BLaER1 treated with 17β-estradiol and CSF1 and Interleukin-3, amounts not matched to agents 10 nM and 100 nM (cell line): ENCODE results near the gene HOMER3.
"Not testable (repeated sequence)": the region's sequence is repeated elsewhere in the genome, so short reads cannot be mapped to it uniquely, and the experiment has no call there.

Experiments used
- H3K27ac ChIP-seq, 11 experiments: shearing (Covaris generic); formaldehyde crosslinking; 2 replicates each; pipeline ENCODE4 v1.8.1; 2022
- H3K27me3 ChIP-seq, 11 experiments: shearing (Covaris generic); formaldehyde crosslinking; 2 replicates each; pipeline ENCODE4 v1.8.1; 2022
- H3K36me3 ChIP-seq, 11 experiments: shearing (Covaris generic); formaldehyde crosslinking; 2 replicates each; pipeline ENCODE4 v1.8.1; 2022
- H3K4me1 ChIP-seq, 10 experiments: shearing (Covaris generic); formaldehyde crosslinking; 2 replicates each; pipeline ENCODE4 v1.8.1; 2022
- H3K4me2 ChIP-seq, 11 experiments: shearing (Covaris generic); formaldehyde crosslinking; 2 replicates each; pipeline ENCODE4 v1.8.1; 2022
- H3K4me3 ChIP-seq, 10 experiments: shearing (Covaris generic); formaldehyde crosslinking; 2 replicates each; pipeline ENCODE4 v1.8.1; 2022
- H3K9ac ChIP-seq, 11 experiments: shearing (Covaris generic); formaldehyde crosslinking; 2 replicates each; pipeline ENCODE4 v1.8.1; 2022
- H3K9me3 ChIP-seq, 11 experiments: shearing (Covaris generic); formaldehyde crosslinking; replicated peaks in 1 of 11; 2 replicates each; pipeline ENCODE4 v1.8.1; 2022
- H4K20me1 ChIP-seq, 11 experiments: shearing (Covaris generic); formaldehyde crosslinking; 2 replicates each; pipeline ENCODE4 v1.8.1; 2022
- Cebpa-rat ChIP-seq, 11 experiments: shearing (Covaris generic); IDR thresholded peaks; 2 replicates each; pipeline ENCODE4 v1.8.1; 2022

Gene HOMER3

DNA sequence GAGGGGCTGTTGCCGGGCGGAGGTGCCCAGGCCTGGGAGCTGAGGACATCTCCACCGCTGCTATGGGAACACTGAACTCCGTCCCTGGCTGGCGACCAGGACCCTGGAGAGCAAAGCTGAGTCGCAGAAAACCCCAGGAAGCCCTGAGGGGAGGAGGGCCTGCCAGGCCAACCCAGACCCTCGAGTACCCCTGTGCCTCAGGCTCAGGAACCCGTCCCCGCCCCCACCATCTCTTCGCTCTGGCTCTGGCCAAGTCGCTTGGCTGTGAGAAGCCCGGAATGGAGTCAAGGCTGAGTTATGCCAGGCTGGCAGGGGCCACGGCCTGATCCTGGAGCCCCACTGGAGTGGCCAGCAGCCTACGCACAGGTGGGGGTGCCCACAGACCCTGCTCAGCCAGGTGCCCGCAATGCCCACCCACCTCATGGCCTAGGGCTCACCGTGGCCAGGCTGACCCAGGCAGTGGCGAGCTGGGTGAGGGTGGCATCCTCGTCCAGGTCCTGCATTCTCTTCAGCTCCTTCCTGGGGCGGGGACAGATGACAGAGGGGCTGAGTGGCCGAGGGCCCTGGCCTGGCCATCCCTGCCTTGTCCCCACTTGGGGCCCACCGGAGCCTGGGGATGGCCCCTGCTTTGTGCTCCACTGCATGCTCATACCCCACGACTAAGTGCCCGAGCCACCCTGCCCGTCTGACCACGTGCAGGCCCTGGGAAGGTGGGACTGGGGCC, 36.5 kb downstream of the HOMER3 start:
- peaks cover 0 to 15% (median 8%) of the 10 kb centered on the region in 10 experiments; a peak in 11 of 20 replicates for H3K4me1 ChIP-seq
- H3K27me3 ChIP-seq: no peaks in the 10 kb centered on the region
- no peak for TF ChIP-seq Cebpa-rat (IDR thresholded peaks at IDR 0.05)
- H3K36me3 ChIP-seq: peaks cover 66 to 97% (median 88%) of the 10 kb centered on the region in 11 experiments
- H3K9me3 ChIP-seq: no peaks in the 10 kb centered on the region
- H3K9ac ChIP-seq: no peak overlapping the region; a peak in 1 of 22 replicates
- H3K4me3 ChIP-seq: no peak overlapping the region
- no peak overlapping the region for H3K4me2 ChIP-seq
- no peak overlapping the region for H3K27ac ChIP-seq
- peaks cover 6 to 92% (median 60%) of the 10 kb centered on the region in 11 experiments; a peak in 19 of 22 replicates for H4K20me1 ChIP-seq

DNA sequence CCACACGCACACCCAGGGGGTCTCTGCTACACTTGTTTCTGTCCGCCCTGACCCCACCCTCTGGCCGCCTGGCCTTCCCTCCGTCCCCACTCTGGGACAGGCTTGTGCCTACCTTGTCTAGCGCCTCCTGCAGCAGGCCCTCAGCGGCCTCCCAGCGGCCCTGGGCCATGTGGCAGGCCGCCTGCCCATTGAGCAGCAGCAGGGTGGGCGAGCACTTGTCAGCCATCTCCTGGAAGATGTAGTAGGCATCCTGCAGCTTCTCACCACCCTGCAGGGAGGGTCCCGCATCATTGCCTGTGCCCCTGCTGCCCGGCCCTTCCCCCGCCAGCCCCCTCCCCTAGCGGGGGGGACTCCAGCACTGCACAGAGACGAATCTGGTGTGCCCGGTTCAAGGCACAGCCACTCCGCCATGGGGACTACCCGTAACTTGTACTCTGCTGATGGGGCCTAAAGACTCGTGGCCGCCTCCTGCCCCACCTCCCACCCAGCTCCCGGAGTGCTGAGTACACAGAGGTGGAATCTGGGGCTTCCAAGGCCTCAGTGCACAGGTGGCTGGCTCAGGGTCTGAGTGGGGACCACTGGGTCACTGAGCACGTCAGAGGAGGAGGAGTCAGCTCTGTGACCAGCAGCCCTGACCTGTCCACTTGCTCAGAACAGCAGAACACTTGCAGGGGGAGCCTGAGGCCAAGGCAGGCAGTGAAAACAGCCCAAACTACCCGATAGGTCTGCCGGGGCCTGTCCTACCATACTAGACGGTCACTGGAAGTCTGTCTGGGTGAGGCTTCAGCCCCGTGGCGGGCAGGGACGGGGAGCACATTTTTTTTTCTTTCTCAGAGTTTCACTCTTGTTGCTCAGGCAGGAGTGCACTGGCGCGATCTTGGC, 37.6 kb downstream of the HOMER3 start:
- no peak overlapping the region for H3K4me3 ChIP-seq
- H3K4me1 ChIP-seq: peaks cover 0 to 15% (median 8%) of the 10 kb centered on the region in 10 experiments; a peak in 11 of 20 replicates
- H3K27ac ChIP-seq: no peak overlapping the region
- 0 out of 22 replicates have a peak overlapping the region, but pooled peaks of 1 of the 11 experiments have one; percentile 17 for H3K9ac ChIP-seq
- H3K4me2 ChIP-seq: peak overlapping the region in 6 of 11 experiments; percentile 12 to 38 (median 34); a peak in 3 of 22 replicates
- peaks cover 0 to 2% (median 0%) of the 10 kb centered on the region in 11 experiments; a peak in 3 of 22 replicates for H3K27me3 ChIP-seq
- H3K36me3 ChIP-seq: peaks cover 66 to 97% (median 87%) of the 10 kb centered on the region in 11 experiments
- H4K20me1 ChIP-seq: peaks cover 6 to 92% (median 61%) of the 10 kb centered on the region in 11 experiments; a peak in 17 of 22 replicates
- TF ChIP-seq Cebpa-rat (IDR thresholded peaks at IDR 0.05): no peak
- no peaks in the 10 kb centered on the region for H3K9me3 ChIP-seq

DNA sequence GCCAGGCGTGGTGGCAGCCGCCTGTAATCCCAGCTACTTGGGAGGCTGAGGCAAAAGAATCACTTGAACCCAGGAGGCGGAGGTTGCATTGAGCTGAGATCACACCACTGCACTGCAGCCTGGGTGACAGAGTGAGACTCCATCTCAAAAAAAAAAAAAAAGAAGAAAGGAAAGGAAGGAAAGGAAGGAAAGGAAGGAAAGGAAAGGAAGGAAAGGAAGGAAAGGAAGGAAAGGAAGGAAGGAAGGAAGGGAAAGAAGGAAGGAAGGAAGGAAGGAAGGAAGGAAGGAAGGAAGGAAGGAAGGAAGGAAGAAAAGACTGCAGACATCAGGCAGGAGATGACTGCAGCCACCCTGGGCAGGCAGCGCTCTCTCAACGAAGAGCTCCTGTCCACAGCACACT, 38.5 kb downstream of the HOMER3 start:
- not testable (repeated sequence) for H3K27ac ChIP-seq, H3K4me3 ChIP-seq, H3K9me3 ChIP-seq, H3K9ac ChIP-seq
- peaks cover 61 to 90% (median 80%) of the 10 kb centered on the region in 11 experiments for H3K36me3 ChIP-seq
- H3K4me1 ChIP-seq: peaks cover 0 to 15% (median 8%) of the 10 kb centered on the region in 10 experiments; a peak in 11 of 20 replicates
- peaks cover 2 to 11% (median 7%) of the 10 kb centered on the region in 11 experiments for H3K27me3 ChIP-seq
- H4K20me1 ChIP-seq: peaks cover 7 to 92% (median 62%) of the 10 kb centered on the region in 11 experiments; a peak in 17 of 22 replicates
- H3K4me2 ChIP-seq: peak overlapping the region in 5 of 11 experiments; percentile 12 to 38 (median 37); a peak in 3 of 22 replicates

DNA sequence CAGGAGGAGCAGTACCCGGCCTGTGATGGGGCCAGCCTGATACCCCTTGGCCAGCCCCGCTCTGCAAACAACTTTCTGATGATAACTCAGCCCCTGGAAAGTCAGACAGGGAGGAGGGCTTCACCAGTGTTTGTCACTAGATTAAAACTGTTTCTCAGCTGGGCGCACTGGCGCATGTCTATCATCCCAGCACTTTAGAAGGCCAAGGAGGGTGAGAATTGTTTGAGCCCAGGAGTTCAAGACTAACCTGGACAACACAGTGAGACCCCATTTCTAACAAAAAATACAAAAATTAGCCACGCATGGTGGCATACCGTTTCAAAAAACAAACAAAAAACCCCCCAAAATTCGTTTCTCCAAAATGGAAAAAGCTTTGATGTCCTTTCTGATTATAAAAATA, 39.5 kb downstream of the HOMER3 start:
- H3K9ac ChIP-seq: no peak overlapping the region
- H3K27me3 ChIP-seq: peaks cover 13 to 21% (median 17%) of the 10 kb centered on the region in 11 experiments
- no peak overlapping the region for H3K4me2 ChIP-seq
- no peak overlapping the region for H3K4me3 ChIP-seq
- TF ChIP-seq Cebpa-rat (IDR thresholded peaks at IDR 0.05): no peak
- no peaks in the 10 kb centered on the region for H3K9me3 ChIP-seq
- peaks cover 51 to 79% (median 69%) of the 10 kb centered on the region in 11 experiments for H3K36me3 ChIP-seq
- peaks cover 0 to 14% (median 8%) of the 10 kb centered on the region in 10 experiments; a peak in 12 of 20 replicates for H3K4me1 ChIP-seq
- peaks cover 17 to 92% (median 59%) of the 10 kb centered on the region in 11 experiments; a peak in 18 of 22 replicates for H4K20me1 ChIP-seq
- no peak overlapping the region for H3K27ac ChIP-seq

DNA sequence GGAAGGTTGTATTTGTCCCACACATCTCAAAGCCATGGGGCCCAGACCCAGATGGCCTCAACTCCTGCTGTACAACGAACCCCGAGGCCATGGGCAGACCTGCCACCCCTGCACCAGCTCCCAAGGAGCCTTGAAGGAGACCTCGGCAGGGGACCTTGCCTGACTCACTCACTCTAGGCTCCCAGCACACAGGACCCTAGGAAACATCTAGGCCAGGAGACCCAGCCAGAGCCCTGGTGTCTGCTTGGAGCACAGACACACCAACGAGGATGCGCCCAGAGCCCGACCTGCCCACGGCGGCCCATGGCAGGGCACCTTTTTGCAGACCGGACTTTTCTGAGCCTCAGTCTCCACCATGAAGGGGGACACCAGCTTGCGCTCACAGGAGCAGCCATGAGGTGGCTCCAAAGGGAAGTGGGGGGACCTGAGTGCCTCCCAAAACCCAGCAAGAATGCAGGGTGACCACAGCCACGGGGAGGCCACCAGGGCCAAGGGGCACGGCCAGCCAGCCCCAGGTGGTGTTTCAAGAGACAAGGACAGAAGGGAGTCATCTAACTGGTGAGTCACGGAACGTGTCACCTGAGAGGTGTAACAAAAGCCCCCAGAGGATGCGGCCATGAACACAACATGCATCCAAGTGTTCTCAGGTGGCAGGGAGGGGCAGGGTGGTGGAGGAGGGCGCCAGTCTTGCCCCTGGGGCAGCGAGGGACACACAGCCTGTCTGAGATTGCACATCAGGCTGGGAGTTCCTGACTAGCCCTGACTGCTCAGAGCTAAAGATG, 40.1 kb downstream of the HOMER3 start:
- Histone ChIP-seq H4K20me1 (peaks cover 19 to 90% (median 54%) of the 10 kb centered on the region in 11 experiments; a peak in 18 of 22 replicates), H3K4me1 (peaks cover 0 to 12% (median 9%) of the 10 kb centered on the region in 10 experiments; a peak in 17 of 20 replicates), H3K4me2 (no peak overlapping the region), H3K36me3 (peaks cover 45 to 73% (median 63%) of the 10 kb centered on the region in 11 experiments), H3K9me3 (no peaks in the 10 kb centered on the region), H3K27me3 (peaks cover 19 to 27% (median 23%) of the 10 kb centered on the region in 11 experiments), H3K9ac (no peak overlapping the region), H3K27ac (no peak overlapping the region), H3K4me3 (no peak overlapping the region)
- TF ChIP-seq Cebpa-rat (IDR thresholded peaks at IDR 0.05): no peak

DNA sequence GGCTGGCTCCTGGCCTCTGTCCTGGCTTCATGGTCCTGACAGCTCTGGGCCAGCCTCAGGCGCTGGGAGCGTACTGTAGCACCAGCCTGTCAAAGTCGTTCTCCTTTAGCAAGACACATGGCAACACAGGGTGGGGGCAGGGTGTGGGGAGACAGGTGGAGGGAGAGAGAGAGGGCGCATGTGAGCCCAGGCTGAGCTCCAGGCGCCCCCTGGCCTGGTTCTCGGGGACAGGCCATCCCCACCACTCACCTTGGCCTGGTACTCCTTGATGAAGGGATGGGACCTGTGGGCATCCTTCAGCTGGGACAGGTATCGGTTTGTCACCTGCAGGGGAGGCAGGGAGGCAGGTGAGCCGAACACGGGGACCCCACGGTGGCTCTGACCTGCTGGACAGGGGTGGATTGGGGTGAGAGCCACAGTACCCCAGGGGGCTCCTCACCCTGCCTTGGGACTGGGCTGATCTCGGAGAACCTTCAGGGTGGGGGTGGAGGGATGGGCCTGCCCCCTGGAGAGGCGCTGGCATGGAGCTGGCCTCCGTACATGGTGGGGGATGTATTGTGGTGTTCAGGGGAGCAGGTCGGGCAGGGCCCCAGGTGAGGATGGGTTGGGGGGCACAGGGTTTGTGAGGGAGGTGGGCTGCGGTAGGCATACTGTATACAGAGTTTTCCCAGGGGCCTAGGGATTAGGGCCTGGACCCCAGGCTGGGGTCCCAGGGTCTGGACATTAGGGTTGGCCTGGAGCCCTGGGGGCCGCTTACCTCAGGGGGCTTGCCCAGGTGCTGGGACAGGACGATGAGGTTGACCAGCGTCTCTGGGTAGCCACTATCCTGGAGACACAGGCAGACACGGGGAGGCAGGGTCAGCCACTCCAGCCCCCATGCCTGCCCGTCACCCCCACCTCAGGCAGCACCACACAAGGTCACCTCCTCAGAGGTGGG, 41.1 kb downstream of the HOMER3 start:
- Histone ChIP-seq H3K4me3 (no peak overlapping the region), H3K9ac (no peak overlapping the region), H3K9me3 (no peaks in the 10 kb centered on the region), H3K27ac (no peak overlapping the region), H3K27me3 (peaks cover 29 to 37% (median 33%) of the 10 kb centered on the region in 11 experiments), H3K4me2 (no peak overlapping the region), H3K4me1 (peaks cover 10 to 21% (median 17%) of the 10 kb centered on the region in 10 experiments; a peak in 18 of 20 replicates), H4K20me1 (peaks cover 14 to 90% (median 55%) of the 10 kb centered on the region in 11 experiments; a peak in 19 of 22 replicates), H3K36me3 (peaks cover 35 to 63% (median 53%) of the 10 kb centered on the region in 11 experiments)
- TF ChIP-seq Cebpa-rat (IDR thresholded peaks at IDR 0.05): no peak

DNA sequence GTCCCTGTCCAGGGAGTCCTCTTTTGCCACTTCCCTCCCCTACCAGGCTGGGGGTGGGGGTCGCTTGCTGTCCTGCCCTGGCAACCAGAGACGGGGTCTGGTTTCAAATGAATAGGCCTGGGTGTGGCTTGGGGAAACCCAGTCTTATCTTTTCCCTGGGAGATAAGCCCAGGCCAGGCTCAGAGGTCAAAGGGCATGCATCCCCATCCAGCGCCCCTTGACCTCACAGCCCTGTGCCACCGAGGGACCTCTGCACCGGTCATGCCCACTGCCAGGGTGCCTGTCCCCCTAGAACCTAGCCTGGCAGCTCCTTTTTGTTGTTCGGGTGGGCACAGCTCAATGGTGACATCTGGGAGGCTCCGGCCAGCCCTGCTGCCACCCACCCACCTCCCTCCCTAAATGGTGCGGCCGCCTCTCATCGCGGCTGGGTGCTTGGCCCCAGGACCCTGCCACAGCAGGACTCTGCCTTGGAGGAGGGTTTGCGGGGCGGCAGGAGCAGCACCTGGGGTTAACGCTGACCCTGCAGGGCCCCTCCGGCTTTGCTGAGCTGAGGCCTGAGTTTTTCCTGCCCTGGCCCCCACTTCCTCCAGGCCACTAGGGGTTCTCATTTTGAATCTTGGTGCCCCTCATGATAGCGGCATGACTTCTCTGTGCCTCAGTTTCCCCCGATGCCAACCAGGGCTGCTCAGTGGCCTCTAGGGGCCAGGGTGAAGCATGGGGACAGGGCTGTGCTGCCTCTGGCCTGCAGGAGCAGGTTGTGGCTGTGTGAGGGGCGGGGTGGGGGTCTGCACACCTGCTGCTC, 42.2 kb downstream of the HOMER3 start:
- no peak overlapping the region for H3K27ac ChIP-seq
- H3K9me3 ChIP-seq: no peaks in the 10 kb centered on the region
- H3K4me3 ChIP-seq: no peak overlapping the region
- H3K36me3 ChIP-seq: peaks cover 30 to 52% (median 42%) of the 10 kb centered on the region in 11 experiments
- peaks cover 14 to 87% (median 62%) of the 10 kb centered on the region in 11 experiments; a peak in 19 of 22 replicates for H4K20me1 ChIP-seq
- H3K9ac ChIP-seq: no peak overlapping the region
- H3K4me2 ChIP-seq: no peak overlapping the region
- peaks cover 17 to 32% (median 27%) of the 10 kb centered on the region in 10 experiments; a peak in 18 of 20 replicates for H3K4me1 ChIP-seq
- peaks cover 39 to 48% (median 44%) of the 10 kb centered on the region in 11 experiments for H3K27me3 ChIP-seq
- TF ChIP-seq Cebpa-rat (IDR thresholded peaks at IDR 0.05): no peak
